ENCODE data around the gene POPDC2.
"Not testable (repeated sequence)": the region's sequence is repeated elsewhere in the genome, so short reads cannot be mapped to it uniquely, and the experiment has no call there.

The POPDC2 gene

GRCh38 chr3:119604878-119605277 is 55.5 kb downstream of the POPDC2 start:
- Histone ChIP-seq H3K9me3 (ENCODE audit: control insufficient read depth, insufficient read depth, low read length) (no peaks in the 10 kb centered on the region), H3K27ac (ENCODE audit: low read depth, low read length) (no peak overlapping the region), H3K4me3 (ENCODE audit: low read depth, low read length) (no peak overlapping the region), H3K36me3 (ENCODE audit: control insufficient read depth, insufficient read depth, low read length) (no peaks in the 10 kb centered on the region), H3K9ac (ENCODE audit: low read depth, low read length) (no peak overlapping the region), H3K27me3 (ENCODE audit: control insufficient read depth, insufficient read depth, low read length) (no peaks in the 10 kb centered on the region), H3K4me1 (ENCODE audit: control insufficient read depth, insufficient read depth, low read length) (no peaks in the 10 kb centered on the region)

GRCh38 chr3:119602676-119603075 is 57.7 kb downstream of the POPDC2 start:
- no peaks in the 10 kb centered on the region for H3K36me3 ChIP-seq (ENCODE audit: control insufficient read depth, insufficient read depth, low read length)
- H3K9ac ChIP-seq (ENCODE audit: low read depth, low read length) = no peak overlapping the region
- H3K4me1 ChIP-seq (ENCODE audit: control insufficient read depth, insufficient read depth, low read length) = no peaks in the 10 kb centered on the region
- no peaks in the 10 kb centered on the region for H3K27me3 ChIP-seq (ENCODE audit: control insufficient read depth, insufficient read depth, low read length)
- no peak overlapping the region for H3K27ac ChIP-seq (ENCODE audit: low read depth, low read length)
- no peak overlapping the region for H3K4me3 ChIP-seq (ENCODE audit: low read depth, low read length)
- H3K9me3 ChIP-seq (ENCODE audit: control insufficient read depth, insufficient read depth, low read length) = no peaks in the 10 kb centered on the region

- Histone ChIP-seq H3K36me3 (ENCODE audit: control insufficient read depth, insufficient read depth, low read length) (no peaks in the 10 kb centered on the region), H3K4me1 (ENCODE audit: control insufficient read depth, insufficient read depth, low read length) (no peaks in the 10 kb centered on the region), H3K27ac (ENCODE audit: low read depth, low read length) (no peak overlapping the region), H3K9ac (ENCODE audit: low read depth, low read length) (no peak overlapping the region), H3K4me3 (ENCODE audit: low read depth, low read length) (no peak overlapping the region), H3K27me3 (ENCODE audit: control insufficient read depth, insufficient read depth, low read length) (no peaks in the 10 kb centered on the region), H3K9me3 (ENCODE audit: control insufficient read depth, insufficient read depth, low read length) (no peaks in the 10 kb centered on the region)
Measured at GRCh38 chr3:119601154-119601553, 59.2 kb downstream of the POPDC2 start.

GRCh38 chr3:119600732-119601131 is 59.7 kb downstream of the POPDC2 start:
- Histone ChIP-seq H3K36me3 (ENCODE audit: control insufficient read depth, insufficient read depth, low read length) (no peaks in the 10 kb centered on the region), H3K9ac (ENCODE audit: low read depth, low read length) (no peak overlapping the region), H3K4me3 (ENCODE audit: low read depth, low read length) (no peak overlapping the region), H3K27me3 (ENCODE audit: control insufficient read depth, insufficient read depth, low read length) (no peaks in the 10 kb centered on the region), H3K4me1 (ENCODE audit: control insufficient read depth, insufficient read depth, low read length) (no peaks in the 10 kb centered on the region), H3K27ac (ENCODE audit: low read depth, low read length) (no peak overlapping the region), H3K9me3 (ENCODE audit: control insufficient read depth, insufficient read depth, low read length) (no peaks in the 10 kb centered on the region)

GRCh38 chr3:119599558-119600174 is 60.7 kb downstream of the POPDC2 start:
- Histone ChIP-seq H3K4me1 (ENCODE audit: control insufficient read depth, insufficient read depth, low read length) (no peaks in the 10 kb centered on the region), H3K9me3 (ENCODE audit: control insufficient read depth, insufficient read depth, low read length) (no peaks in the 10 kb centered on the region), H3K27me3 (ENCODE audit: control insufficient read depth, insufficient read depth, low read length) (no peaks in the 10 kb centered on the region), H3K4me3 (ENCODE audit: low read depth, low read length) (no peak overlapping the region), H3K36me3 (ENCODE audit: control insufficient read depth, insufficient read depth, low read length) (no peaks in the 10 kb centered on the region), H3K27ac (ENCODE audit: low read depth, low read length) (no peak overlapping the region), H3K9ac (ENCODE audit: low read depth, low read length) (no peak overlapping the region)

GRCh38 chr3:119598410-119599098 is 61.8 kb downstream of the POPDC2 start:
- Histone ChIP-seq H3K4me1 (ENCODE audit: control insufficient read depth, insufficient read depth, low read length) (no peaks in the 10 kb centered on the region), H3K27ac (ENCODE audit: low read depth, low read length) (no peak overlapping the region), H3K9ac (ENCODE audit: low read depth, low read length) (no peak overlapping the region), H3K4me3 (ENCODE audit: low read depth, low read length) (no peak overlapping the region), H3K9me3 (ENCODE audit: control insufficient read depth, insufficient read depth, low read length) (no peaks in the 10 kb centered on the region), H3K27me3 (ENCODE audit: control insufficient read depth, insufficient read depth, low read length) (no peaks in the 10 kb centered on the region), H3K36me3 (ENCODE audit: control insufficient read depth, insufficient read depth, low read length) (no peaks in the 10 kb centered on the region)

GRCh38 chr3:119597548-119598288 is 62.7 kb downstream of the POPDC2 start, which contains the start of gene PLA1A:
PLA1A (plus strand) TSS chr3:119597885; CDS start chr3:119597914, 29 bp downstream.
- H3K9me3 ChIP-seq (ENCODE audit: control insufficient read depth, insufficient read depth, low read length) = no peaks in the 10 kb centered on the region
- no peak within 1 kb of the TSS for H3K9ac ChIP-seq (ENCODE audit: low read depth, low read length)
- H3K27me3 ChIP-seq (ENCODE audit: control insufficient read depth, insufficient read depth, low read length) = no peaks in the 10 kb centered on the region
- no peak within 1 kb of the TSS for H3K27ac ChIP-seq (ENCODE audit: low read depth, low read length)
- no peaks in the 10 kb centered on the region for H3K4me1 ChIP-seq (ENCODE audit: control insufficient read depth, insufficient read depth, low read length)
- no peaks in the 10 kb centered on the region for H3K36me3 ChIP-seq (ENCODE audit: control insufficient read depth, insufficient read depth, low read length)
- H3K4me3 ChIP-seq (ENCODE audit: low read depth, low read length) = no peak within 1 kb of the TSS

- no peak overlapping the region for H3K27ac ChIP-seq (ENCODE audit: low read depth, low read length)
- no peaks in the 10 kb centered on the region for H3K36me3 ChIP-seq (ENCODE audit: control insufficient read depth, insufficient read depth, low read length)
- H3K27me3 ChIP-seq (ENCODE audit: control insufficient read depth, insufficient read depth, low read length) = no peaks in the 10 kb centered on the region
- no peaks in the 10 kb centered on the region for H3K4me1 ChIP-seq (ENCODE audit: control insufficient read depth, insufficient read depth, low read length)
- no peak overlapping the region for H3K9ac ChIP-seq (ENCODE audit: low read depth, low read length)
- H3K4me3 ChIP-seq (ENCODE audit: low read depth, low read length) = no peak overlapping the region
- H3K9me3 ChIP-seq (ENCODE audit: control insufficient read depth, insufficient read depth, low read length) = no peaks in the 10 kb centered on the region
Measured at GRCh38 chr3:119596398-119596797, 64.0 kb downstream of the POPDC2 start.

GRCh38 chr3:119595639-119596334 is 64.6 kb downstream of the POPDC2 start:
- Histone ChIP-seq H3K27ac (ENCODE audit: low read depth, low read length) (no peak overlapping the region), H3K4me3 (ENCODE audit: low read depth, low read length) (no peak overlapping the region), H3K4me1 (ENCODE audit: control insufficient read depth, insufficient read depth, low read length) (no peaks in the 10 kb centered on the region), H3K9me3 (ENCODE audit: control insufficient read depth, insufficient read depth, low read length) (no peaks in the 10 kb centered on the region), H3K27me3 (ENCODE audit: control insufficient read depth, insufficient read depth, low read length) (no peaks in the 10 kb centered on the region), H3K36me3 (ENCODE audit: control insufficient read depth, insufficient read depth, low read length) (no peaks in the 10 kb centered on the region), H3K9ac (ENCODE audit: low read depth, low read length) (no peak overlapping the region)

- not testable (repeated sequence) for H3K9ac ChIP-seq (ENCODE audit: low read depth, low read length); H3K4me3 ChIP-seq (ENCODE audit: low read depth, low read length); H3K27me3 ChIP-seq (ENCODE audit: control insufficient read depth, insufficient read depth, low read length); H3K36me3 ChIP-seq (ENCODE audit: control insufficient read depth, insufficient read depth, low read length); H3K27ac ChIP-seq (ENCODE audit: low read depth, low read length); H3K4me1 ChIP-seq (ENCODE audit: control insufficient read depth, insufficient read depth, low read length); H3K9me3 ChIP-seq (ENCODE audit: control insufficient read depth, insufficient read depth, low read length)
Measured at GRCh38 chr3:119594929-119595328, 65.5 kb downstream of the POPDC2 start.

All from HUES48 (cell line).